CD14-positive monocyte (primary cell): Measurements from ENCODE around the gene EGFLAM. TPM values are rescaled to one million over a fixed set of nuclear protein-coding genes. Genes with fewer than 3 reads are reported as not detected.

Source experiments
- DNase-seq, 3 donors: peaks; one replicate each; pipeline ENCODE4 v3.0.0-alpha.2; 2011 to 2022
- H2AFZ ChIP-seq: 2 replicates; pipeline ENCODE4 v1.6.0; 2012; ENCODE audit warnings: mild to moderate bottlenecking, low read depth, low read length, inconsistent platforms; ENCODE audit not compliant: insufficient read depth, poor library complexity, severe bottlenecking
- H3K27ac ChIP-seq, 2 donors: 1 replicate in 1 of 2; 2 replicates in 1 of 2; pipeline ENCODE4 v1.5.1; 2012 to 2013; ENCODE audit warnings: low read length in 2 of 2, control low read depth in 1 of 2, inconsistent platforms in 1 of 2, low read depth in 1 of 2, mild to moderate bottlenecking in 1 of 2
- H3K27me3 ChIP-seq, 2 donors: one replicate each; pipeline versions ENCODE4 v1.6.0 to v1.6.1; 2011 to 2013; ENCODE audit warnings: low read length in 2 of 2; ENCODE audit not compliant: control insufficient read depth in 2 of 2, insufficient read depth in 2 of 2
- H3K36me3 ChIP-seq, 2 donors: replicated peaks in 1 of 2; 1 replicate in 1 of 2; 2 replicates in 1 of 2; pipeline versions ENCODE4 v1.5.1 to v1.6.1; 2012 to 2013; ENCODE audit warnings: low read length in 2 of 2, control low read depth in 1 of 2, inconsistent platforms in 1 of 2, mild to moderate bottlenecking in 1 of 2; ENCODE audit not compliant: insufficient read depth in 2 of 2, control insufficient read depth in 1 of 2
- H3K4me1 ChIP-seq, 2 donors: 1 replicate in 1 of 2; 2 replicates in 1 of 2; pipeline versions ENCODE4 v1.5.1 to v1.6.1; 2012 to 2013; ENCODE audit warnings: low read length in 2 of 2, control low read depth in 1 of 2, inconsistent platforms in 1 of 2, mild to moderate bottlenecking in 1 of 2, moderate library complexity in 1 of 2; ENCODE audit not compliant: insufficient read depth in 2 of 2, control insufficient read depth in 1 of 2
- H3K4me2 ChIP-seq: replicated peaks from 2 replicates; pipeline ENCODE3; 2012; ENCODE audit warnings: low read length, moderate library complexity, mild to moderate bottlenecking; ENCODE audit not compliant: poor library complexity, severe bottlenecking; ENCODE audit errors: extremely low read depth
- H3K4me3 ChIP-seq, 3 experiments: fragments of 200-600 bp in 1 of 3; sonication (generic) in 1 of 3; replicated peaks in 1 of 3; 1 replicate in 2 of 3; 2 replicates in 1 of 3; pipeline ENCODE4 v1.5.1; 2011 to 2013; ENCODE audit warnings: low read length in 3 of 3, mild to moderate bottlenecking in 3 of 3, control low read depth in 2 of 3, low read depth in 2 of 3, inconsistent platforms in 1 of 3, moderate library complexity in 1 of 3
- H3K79me2 ChIP-seq: 2 replicates; pipeline ENCODE4 v1.6.0; 2012; ENCODE audit warnings: mild to moderate bottlenecking, control low read depth, inconsistent platforms, low read length, moderate library complexity; ENCODE audit not compliant: insufficient read depth
- H3K9ac ChIP-seq: 2 replicates; pipeline ENCODE4 v1.6.0; 2017; ENCODE audit warnings: low read length, mild to moderate bottlenecking; ENCODE audit not compliant: insufficient read depth, poor library complexity, severe bottlenecking
- H3K9me3 ChIP-seq, 2 donors: replicated peaks in 1 of 2; 1 replicate in 1 of 2; 2 replicates in 1 of 2; pipeline versions ENCODE4 v1.5.1 to v1.6.1; 2012 to 2013; ENCODE audit warnings: low read length in 2 of 2, control low read depth in 1 of 2; ENCODE audit not compliant: control insufficient read depth in 1 of 2, insufficient read depth in 1 of 2
- H4K20me1 ChIP-seq: 2 replicates; pipeline ENCODE4 v1.6.0; 2012; ENCODE audit warnings: mild to moderate bottlenecking, low read length, control low read depth, moderate library complexity; ENCODE audit not compliant: insufficient read depth
- H3K27ac Mint-ChIP-seq, 7 donors: one replicate each; pipeline ENCODE4 v1.8.0; 2020; ENCODE audit warnings: mild to moderate bottlenecking in 7 of 7, mixed read lengths in 7 of 7, moderate library complexity in 6 of 7, inconsistent platforms in 2 of 7
- H3K27me3 Mint-ChIP-seq, 3 donors: one replicate each; pipeline ENCODE4 v1.8.0; 2021 to 2022; ENCODE audit warnings: low read depth in 3 of 3, mild to moderate bottlenecking in 3 of 3, mixed read lengths in 3 of 3, moderate library complexity in 3 of 3, inconsistent platforms in 1 of 3
- H3K36me3 Mint-ChIP-seq, 2 donors: one replicate each; pipeline ENCODE4 v1.8.0; 2020; ENCODE audit warnings: mixed read lengths in 2 of 2, inconsistent platforms in 1 of 2, mild to moderate bottlenecking in 1 of 2
- H3K4me1 Mint-ChIP-seq: one replicate; pipeline ENCODE4 v1.8.0; 2020; ENCODE audit warnings: mild to moderate bottlenecking, mixed read lengths
- H3K4me3 Mint-ChIP-seq, 2 donors: one replicate each; pipeline ENCODE4 v1.8.0; 2020; ENCODE audit warnings: mild to moderate bottlenecking in 2 of 2, mixed read lengths in 2 of 2, moderate library complexity in 1 of 2
- H3K9me3 Mint-ChIP-seq, 7 donors: one replicate each; pipeline ENCODE4 v1.8.0; 2020 to 2022; ENCODE audit warnings: mixed read lengths in 7 of 7, mild to moderate bottlenecking in 6 of 7, moderate library complexity in 6 of 7, inconsistent platforms in 2 of 7
- CTCF ChIP-seq: fragments of 200-600 bp; IDR thresholded peaks from one replicate; pipeline ENCODE4 v1.8.0; 2022; ENCODE audit warnings: antibody characterized with exemption, mild to moderate bottlenecking
- WGBS: methylation state at CpG from one replicate; pipeline ENCODE4 v1.1.5; 2013; ENCODE audit warnings: missing lambda C conversion rate; ENCODE audit not compliant: insufficient coverage; 5-methylcytosine and 5-hydroxymethylcytosine counted together
- intact Hi-C, 2 donors: fragments of 100-400 bp; cut with micrococcal nuclease; formaldehyde crosslinking; loops; one replicate each; pipeline versions ENCODE4 v1.15.0 to v1.15.1; 2023
- polyA plus RNA-seq, 3 donors: library from polyadenylated mRNA; depleted of rRNA in 1 of 3; unstranded in 2 of 3; stranded (reverse) in 1 of 3; fragments of 300-500 nt in 2 of 3; fragments of >200 nt in 1 of 3; fragmentation: Illumina TruSeq in 2 of 3; gene quantifications; 1 replicate in 2 of 3; 2 replicates in 1 of 3; pipeline ENCODE4 v1.2.3, GENCODE V29; 2012 to 2021

The EGFLAM gene
- polyA plus RNA-seq, 3 donors, result not detected

- no peaks in the 10 kb centered on the region for H3K4me1 Mint-ChIP-seq
- H3K4me3 ChIP-seq, result no peak overlapping the region
- H3K9ac ChIP-seq, result no peak overlapping the region
- H3K4me3 Mint-ChIP-seq, result no peak overlapping the region
- H3K27ac ChIP-seq, result no peak overlapping the region
- no peaks in the 10 kb centered on the region for H3K36me3 Mint-ChIP-seq
- no peaks in the 10 kb centered on the region for H3K79me2 ChIP-seq
- H2AFZ ChIP-seq, result no peak overlapping the region
- H3K4me2 ChIP-seq, result no peak overlapping the region
- 100% methylated on average over 2 of the region's 4 CpGs for WGBS
- no peaks in the 10 kb centered on the region for H4K20me1 ChIP-seq
- H3K27me3 ChIP-seq, result peaks cover 19 to 21% of the 10 kb centered on the region in 2 donors
- no peaks in the 10 kb centered on the region for H3K36me3 ChIP-seq
- H3K27ac Mint-ChIP-seq, result no peak overlapping the region
- H3K4me1 ChIP-seq, result no peaks in the 10 kb centered on the region
- no peaks in the 10 kb centered on the region for H3K9me3 ChIP-seq
- no peak for TF ChIP-seq CTCF
- H3K9me3 Mint-ChIP-seq, result peaks cover 0 to 1% (median 0%) of the 10 kb centered on the region in 7 donors
- DNase-seq, result no peak
- intact Hi-C loops, result no loop called here
- peaks cover 25 to 32% (median 30%) of the 10 kb centered on the region in 3 donors for H3K27me3 Mint-ChIP-seq
Observed at GRCh38 chr5:38380537-38380936, 122.2 kb downstream of the EGFLAM start.

GRCh38 chr5:38381361-38381760 lies 123.0 kb downstream of the EGFLAM start:
- no peaks in the 10 kb centered on the region for H3K4me1 Mint-ChIP-seq
- no peaks in the 10 kb centered on the region for H3K9me3 ChIP-seq
- peaks cover 25 to 31% (median 30%) of the 10 kb centered on the region in 3 donors for H3K27me3 Mint-ChIP-seq
- no peak overlapping the region for H3K27ac ChIP-seq
- no peaks in the 10 kb centered on the region for H3K36me3 Mint-ChIP-seq
- TF ChIP-seq CTCF, result no peak
- no peaks in the 10 kb centered on the region for H4K20me1 ChIP-seq
- H3K27ac Mint-ChIP-seq, result no peak overlapping the region
- H3K27me3 ChIP-seq, result peaks cover 19 to 21% of the 10 kb centered on the region in 2 donors
- DNase-seq, result no peak
- H3K9ac ChIP-seq, result no peak overlapping the region
- intact Hi-C loops, result no loop called here
- WGBS, result 80% methylated on average over 1 of the region's 5 CpGs
- peaks cover 0 to 2% (median 0%) of the 10 kb centered on the region in 7 donors for H3K9me3 Mint-ChIP-seq
- no peaks in the 10 kb centered on the region for H3K36me3 ChIP-seq
- no peak overlapping the region for H2AFZ ChIP-seq
- no peaks in the 10 kb centered on the region for H3K79me2 ChIP-seq
- H3K4me2 ChIP-seq, result no peak overlapping the region
- no peaks in the 10 kb centered on the region for H3K4me1 ChIP-seq
- no peak overlapping the region for H3K4me3 ChIP-seq
- no peak overlapping the region for H3K4me3 Mint-ChIP-seq
